HEK293 (cell line): ENCODE results near the gene CD68.

Experiments used
- CTCF ChIA-PET: fragments of 350-600 bp; formaldehyde crosslinking; extraction: SDS; loops from one replicate; lab custom pipeline; 2021; ENCODE audit warnings: antibody characterized with exemption; lab: Yijun Ruan, JAX
- POLR2A ChIA-PET: fragments of 300-600 bp; formaldehyde crosslinking; extraction: SDS; loops from one replicate; lab custom pipeline; 2020; ENCODE audit warnings: antibody characterized with exemption, inconsistent platforms; lab: Yijun Ruan, JAX
- H3K27ac ChIP-seq: fragments of 200-500 bp; sonication (Bioruptor generic); 2 replicates; pipeline ENCODE4 v1.5.1; 2014; ENCODE audit warnings: low read depth, low read length, control low read depth, inconsistent platforms; ENCODE audit errors: extremely low read depth
- H3K36me3 ChIP-seq, 2 experiments: fragments of 200-500 bp in 1 of 2; sonication (Bioruptor generic) in 1 of 2; 1 replicate in 1 of 2; 2 replicates in 1 of 2; pipeline ENCODE4 v1.5.1; 2014 to 2017; ENCODE audit warnings: inconsistent platforms in 2 of 2, low read length in 2 of 2; ENCODE audit not compliant: control insufficient read depth in 2 of 2, insufficient read depth in 1 of 2
- H3K4me1 ChIP-seq: fragments of 200-500 bp; sonication (Bioruptor generic); 2 replicates; pipeline ENCODE4 v1.5.1; 2014; ENCODE audit warnings: mild to moderate bottlenecking, low read length, inconsistent platforms; ENCODE audit not compliant: control insufficient read depth, insufficient read depth
- H3K4me3 ChIP-seq: 2 replicates; pipeline ENCODE4 v1.5.1; 2011; ENCODE audit warnings: low read depth, mild to moderate bottlenecking, control low read depth, low read length, moderate library complexity
- H3K9me3 ChIP-seq: fragments of 200-500 bp; sonication (Bioruptor generic); 2 replicates; pipeline ENCODE4 v1.5.1; 2014; ENCODE audit warnings: low read depth, low read length, inconsistent platforms; ENCODE audit not compliant: control insufficient read depth, insufficient read depth
- CTCF ChIP-seq: fragments of 450-650 bp; formaldehyde crosslinking; IDR thresholded peaks from 2 replicates; pipeline ENCODE4 v1.5.1; 2016; ENCODE audit warnings: missing biosample characterization, missing genetic modification characterization
- HOXC10 ChIP-seq: sonication (generic); formaldehyde crosslinking; IDR thresholded peaks from 2 replicates; pipeline ENCODE4 v1.8.1; 2023; ENCODE audit warnings: mild to moderate bottlenecking, missing genetic modification reagents
- KLF17 ChIP-seq: fragments of 450-650 bp; formaldehyde crosslinking; IDR thresholded peaks from 2 replicates; pipeline ENCODE4 v1.5.1; 2016; ENCODE audit warnings: missing biosample characterization, missing genetic modification characterization
- TSHZ1 ChIP-seq: fragments of 450-650 bp; formaldehyde crosslinking; IDR thresholded peaks from 2 replicates; pipeline ENCODE4 v1.5.1; 2016; ENCODE audit warnings: missing biosample characterization, missing genetic modification characterization, borderline replicate concordance
- YY1 ChIP-seq: fragments of 450-650 bp; formaldehyde crosslinking; IDR thresholded peaks from 2 replicates; pipeline ENCODE4 v1.5.1; 2018; ENCODE audit warnings: missing biosample characterization, missing genetic modification characterization
- ZBTB7A ChIP-seq: fragments of 450-650 bp; formaldehyde crosslinking; IDR thresholded peaks from 2 replicates; pipeline ENCODE4 v1.5.1; 2016; ENCODE audit warnings: low read depth, missing biosample characterization, missing genetic modification characterization
- ZFP41 ChIP-seq: fragments of 450-650 bp; formaldehyde crosslinking; IDR thresholded peaks from 2 replicates; pipeline ENCODE4 v1.5.1; 2016; ENCODE audit warnings: missing biosample characterization, missing genetic modification characterization, borderline replicate concordance
- ZNF2 ChIP-seq: fragments of 450-650 bp; formaldehyde crosslinking; IDR thresholded peaks from 2 replicates; pipeline ENCODE4 v1.5.1; 2016; ENCODE audit warnings: missing biosample characterization, missing genetic modification characterization
- ZNF302 ChIP-seq: fragments of 450-650 bp; formaldehyde crosslinking; IDR thresholded peaks from 2 replicates; pipeline ENCODE4 v1.5.1; 2016; ENCODE audit warnings: missing biosample characterization, missing genetic modification characterization, low read depth
- ZNF324 ChIP-seq: fragments of 450-650 bp; formaldehyde crosslinking; IDR thresholded peaks from 2 replicates; pipeline ENCODE4 v1.5.1; 2016; ENCODE audit warnings: missing biosample characterization, missing genetic modification characterization
- ZNF404 ChIP-seq: fragments of 450-650 bp; formaldehyde crosslinking; IDR thresholded peaks from 2 replicates; pipeline ENCODE4 v1.5.1; 2017; ENCODE audit warnings: missing biosample characterization, missing genetic modification characterization
- ZNF449 ChIP-seq: fragments of 450-650 bp; formaldehyde crosslinking; IDR thresholded peaks from 2 replicates; pipeline ENCODE4 v1.5.1; 2017; ENCODE audit warnings: missing biosample characterization, mild to moderate bottlenecking, missing genetic modification characterization, moderate library complexity
- ZNF580 ChIP-seq: fragments of 450-650 bp; formaldehyde crosslinking; IDR thresholded peaks from 2 replicates; pipeline ENCODE4 v1.5.1; 2016; ENCODE audit warnings: missing biosample characterization, missing genetic modification characterization
- ZNF629 ChIP-seq: fragments of 450-650 bp; formaldehyde crosslinking; IDR thresholded peaks from 2 replicates; pipeline ENCODE4 v1.5.1; 2017; ENCODE audit warnings: missing biosample characterization, missing genetic modification characterization
- ZNF645 ChIP-seq: fragments of 450-650 bp; formaldehyde crosslinking; IDR thresholded peaks from 2 replicates; pipeline ENCODE4; 2016; ENCODE audit warnings: missing biosample characterization, missing genetic modification characterization
- ZNF785 ChIP-seq: fragments of 450-650 bp; formaldehyde crosslinking; IDR thresholded peaks from 2 replicates; pipeline ENCODE4 v1.5.1; 2016; ENCODE audit warnings: missing biosample characterization, missing genetic modification characterization
- ZSCAN16 ChIP-seq: fragments of 450-650 bp; formaldehyde crosslinking; IDR thresholded peaks from 2 replicates; pipeline ENCODE4 v1.5.1; 2016; ENCODE audit warnings: missing biosample characterization, missing genetic modification characterization
- ZSCAN4 ChIP-seq: fragments of 450-650 bp; formaldehyde crosslinking; IDR thresholded peaks from 2 replicates; pipeline ENCODE4 v1.5.1; 2017; ENCODE audit warnings: missing biosample characterization, missing genetic modification characterization

The CD68 gene

GRCh38 chr17:7541074-7541621 lies 38.3 kb upstream of the CD68 start:
- Histone ChIP-seq H3K4me3 (no peak overlapping the region), H3K27ac (no peak overlapping the region), H3K4me1 (no peaks in the 10 kb centered on the region), H3K9me3 (no peaks in the 10 kb centered on the region), H3K36me3 (no peaks in the 10 kb centered on the region)
- ChIA-PET CTCF (interaction anchor here (0.6 to 3.8 kb wide), 4 partner anchors 18 to 146 kb away, joined by 3 to 18 read pairs (median 5); no protein-coding TSS in a partner anchor), POLR2A (interaction anchor here (1.0 kb wide), 1 partner anchor 56 kb away, joined by 5 read pairs; no protein-coding TSS in a partner anchor)
- no peak for TF ChIP-seq KLF17
- TF ChIP-seq ZFP41 (tag by site-specific recombination): no peak
- no peak for TF ChIP-seq HOXC10
- no peak for TF ChIP-seq ZNF2
- no peak for TF ChIP-seq ZNF629 (tag by site-specific recombination)
- no peak for TF ChIP-seq ZNF302

GRCh38 chr17:7544911-7545310 lies 34.5 kb upstream of the CD68 start:
- Histone ChIP-seq H3K4me3 (no peak overlapping the region), H3K36me3 (no peaks in the 10 kb centered on the region), H3K27ac (no peak overlapping the region), H3K4me1 (peaks cover 3% of the 10 kb centered on the region; the same call in 1 of the 2 replicates), H3K9me3 (no peaks in the 10 kb centered on the region)
- ChIA-PET CTCF (interaction anchor here (1.1 to 6.2 kb wide), 3 partner anchors 16 to 21 kb away, joined by 4 to 60 read pairs (median 18); partner anchors contain the start of gene SENP3), POLR2A (no interaction called here)
- no peak for TF ChIP-seq ZNF404 (tag by site-specific recombination)
- TF ChIP-seq TSHZ1 (tag by site-specific recombination): no peak
- TF ChIP-seq ZSCAN16: no peak
- TF ChIP-seq ZNF302: no peak
- no peak for TF ChIP-seq ZSCAN4 (tag by site-specific recombination)
- no peak for TF ChIP-seq ZNF324 (tag by site-specific recombination)

- no peaks in the 10 kb centered on the region for H3K9me3 ChIP-seq
- peaks cover 3% of the 10 kb centered on the region; the same call in 1 of the 2 replicates for H3K4me1 ChIP-seq
- H3K4me3 ChIP-seq: peak within 1 kb of the TSS; percentile 52
- ChIA-PET POLR2A (interaction anchor here (1.1 kb wide), 1 partner anchor 11 kb away, joined by 6 read pairs; no protein-coding TSS in a partner anchor), CTCF (interaction anchor here (0.6 to 6.2 kb wide), 4 partner anchors 12 to 1959 kb away, joined by 3 to 60 read pairs (median 4); partner anchors contain the start of genes SENP3 and TMEM95)
- H3K27ac ChIP-seq: no peak within 1 kb of the TSS; the same call in 1 of the 2 replicates
- H3K36me3 ChIP-seq: no peaks in the 10 kb centered on the region
- peak; percentile 42 for TF ChIP-seq ZNF449 (tag by site-specific recombination)
- TF ChIP-seq ZNF645 (tag by site-specific recombination): no peak
- TF ChIP-seq YY1 (tag by site-specific recombination): no peak
- no peak for TF ChIP-seq HOXC10
- peak; percentile 58; the same call in 1 of the 2 replicates for TF ChIP-seq CTCF (tag by site-specific recombination)
- no peak for TF ChIP-seq ZNF302
- no peak for TF ChIP-seq ZBTB7A (tag by site-specific recombination)
- no peak for TF ChIP-seq ZNF580 (tag by site-specific recombination)
- no peak for TF ChIP-seq ZNF785 (tag by site-specific recombination)
These were observed 30.6 kb upstream of the CD68 start, which contains the start of gene TNFSF12 for GRCh38 chr17:7548585-7549400. Gene TNFSF12, plus strand, starts transcription at chr17:7549058. Its CDS starts 96 bp downstream, at chr17:7549154.
